GM12878 (cell line): Measurements from ENCODE around the gene ZNF354B. TPM values are rescaled to one million over a fixed set of nuclear protein-coding genes. Genes with fewer than 3 reads are reported as not detected.

Source experiments
- ATAC-seq: fragments of 200-7000 bp; cut with Tn5 transposase; 3 replicates; pipeline ENCODE4 v1.9.1; 2020; ENCODE audit warnings: mild to moderate bottlenecking, moderate library complexity
- BruUV-seq: library from RNA; stranded (reverse); fragments of 400-500 nt; replicated peaks from 2 replicates; lab custom pipeline; 2021; lab: Mats Ljungman, UMichigan
- CTCF ChIA-PET: fragments of 300-600 bp; sonication (Branson Sonifier 250); formaldehyde crosslinking; extraction: SDS; loops from one replicate; lab custom pipeline; 2021; ENCODE audit warnings: inconsistent platforms; lab: Yijun Ruan, JAX
- POLR2A ChIA-PET: fragments of 350-600 bp; formaldehyde crosslinking; extraction: SDS; loops from one replicate; lab custom pipeline; 2021; ENCODE audit warnings: inconsistent platforms; lab: Charles Lee
- RAD21 ChIA-PET: fragments of 300-600 bp; sonication (Branson Sonifier 250); formaldehyde crosslinking; loops from one replicate; lab custom pipeline; 2023; ENCODE audit warnings: antibody characterized with exemption; ENCODE audit not compliant: unreplicated experiment; lab: Charles Lee
- SMC1A ChIA-PET: fragments of 300-600 bp; sonication (Branson Sonifier 250); formaldehyde crosslinking; loops from one replicate; lab custom pipeline; 2023; ENCODE audit not compliant: unreplicated experiment, uncharacterized antibody; lab: Charles Lee
- DNase-seq: peaks from one replicate; pipeline ENCODE4 v3.0.0-alpha.2; 2011; ENCODE audit warnings: low read depth, low spot score
- FAIRE-seq: peaks from 3 replicates; lab custom pipeline; 2011; peaks lifted over from hg19 to GRCh38; lab: Jason Lieb, UNC
- H2AFZ ChIP-seq: 2 replicates; pipeline ENCODE4 v1.6.0; 2011; ENCODE audit warnings: low read depth, low read length, control low read depth; ENCODE audit not compliant: control insufficient read depth
- H3K27ac ChIP-seq: 2 replicates; pipeline ENCODE4 v1.5.1; 2011; ENCODE audit warnings: control low read depth; ENCODE audit not compliant: control insufficient read depth, insufficient read depth
- H3K27me3 ChIP-seq, 2 experiments: replicated peaks in 1 of 2; 2 replicates each; pipeline versions ENCODE4 v1.6.0 to v1.6.1; 2011; ENCODE audit warnings: low read length in 1 of 2; ENCODE audit not compliant: control insufficient read depth in 2 of 2, insufficient read depth in 2 of 2
- H3K36me3 ChIP-seq, 2 experiments: 2 replicates each; pipeline ENCODE4 v1.5.1; 2011; ENCODE audit warnings: low read length in 1 of 2; ENCODE audit not compliant: control insufficient read depth in 2 of 2, insufficient read depth in 2 of 2
- H3K4me1 ChIP-seq: 2 replicates; pipeline ENCODE4 v1.6.1; 2011; ENCODE audit warnings: mild to moderate bottlenecking, low read length, moderate library complexity, mixed read lengths; ENCODE audit not compliant: control insufficient read depth, insufficient read depth
- H3K4me2 ChIP-seq: 2 replicates; pipeline ENCODE4 v1.6.0; 2011; ENCODE audit warnings: control low read depth; ENCODE audit not compliant: control insufficient read depth, insufficient read depth
- H3K4me3 ChIP-seq: fragments of 200-600 bp; sonication (generic); 2 replicates; pipeline ENCODE4 v1.5.1; 2016
- H3K79me2 ChIP-seq: 2 replicates; pipeline ENCODE4 v1.6.0; 2011; ENCODE audit warnings: low read length; ENCODE audit not compliant: control insufficient read depth, insufficient read depth
- H3K9ac ChIP-seq: 2 replicates; pipeline ENCODE4 v1.8.0; 2011; ENCODE audit warnings: low read length, control low read depth, mixed read lengths; ENCODE audit not compliant: control insufficient read depth, insufficient read depth
- H3K9me3 ChIP-seq: replicated peaks from 3 replicates; pipeline ENCODE4 v1.5.1; 2011; ENCODE audit warnings: mild to moderate bottlenecking, low read length; ENCODE audit not compliant: control insufficient read depth, insufficient read depth
- H4K20me1 ChIP-seq: 2 replicates; pipeline ENCODE4 v1.6.0; 2011; ENCODE audit not compliant: control insufficient read depth, insufficient read depth
- CEBPZ ChIP-seq: fragments of 150-350 bp; IDR thresholded peaks from 2 replicates; pipeline ENCODE4 v1.6.1; 2016; ENCODE audit warnings: low read depth, low read length
- IKZF1 ChIP-seq: fragments of 450-650 bp; conservative IDR thresholded peaks from 2 replicates; pipeline ENCODE4 v1.6.1; 2017; ENCODE audit warnings: antibody characterized with exemption, mild to moderate bottlenecking
- MTA2 ChIP-seq: fragments of 450-650 bp; IDR thresholded peaks from 2 replicates; pipeline ENCODE4 v1.6.1; 2016; ENCODE audit warnings: low read depth, mild to moderate bottlenecking, moderate library complexity
- RAD21 ChIP-seq: IDR thresholded peaks from 2 replicates; pipeline ENCODE4 v1.6.1; 2011; ENCODE audit warnings: mild to moderate bottlenecking, low read depth, low read length, moderate library complexity; ENCODE audit not compliant: insufficient read depth
- RUNX3 ChIP-seq: IDR thresholded peaks from 2 replicates; pipeline ENCODE4 v1.6.1; 2012; ENCODE audit warnings: low read length, inconsistent platforms
- STAT1 ChIP-seq: fragments of 450-650 bp; conservative IDR thresholded peaks from 2 replicates; pipeline ENCODE4 v1.6.1; 2014; ENCODE audit warnings: antibody characterized with exemption, mild to moderate bottlenecking
- SUPT20H ChIP-seq: IDR thresholded peaks from 2 replicates; pipeline ENCODE4 v1.6.1; 2011; ENCODE audit warnings: low read depth, mild to moderate bottlenecking, low read length, moderate library complexity, borderline replicate concordance; ENCODE audit not compliant: control insufficient read depth
- USF2 ChIP-seq: IDR thresholded peaks from 2 replicates; pipeline ENCODE4 v1.6.1; 2011; ENCODE audit warnings: low read depth, low read length, improper control_type of control experiment, borderline replicate concordance
- ZNF592 ChIP-seq: fragments of 450-650 bp; IDR thresholded peaks from 2 replicates; pipeline ENCODE4 v1.6.1; 2017; ENCODE audit warnings: mild to moderate bottlenecking, moderate library complexity
- WGBS: methylation state at CpG from one replicate; pipeline ENCODE4 v1.1.6; 2016; ENCODE audit warnings: low lambda C conversion rate; ENCODE audit not compliant: insufficient replicate concordance, insufficient coverage; ENCODE audit errors: missing lambda C conversion rate; 5-methylcytosine and 5-hydroxymethylcytosine counted together
- in situ Hi-C: fragments of 300-500 bp; cut with MboI; formaldehyde crosslinking; loops from 9 replicates; pipeline ENCODE4 v1.14.3; 2018; ENCODE audit warnings: mixed read lengths
- intact Hi-C: fragments of 100-400 bp; cut with micrococcal nuclease; formaldehyde crosslinking; loops from one replicate; pipeline ENCODE4 v1.14.2; 2022; ENCODE audit not compliant: unreplicated experiment
- polyA plus RNA-seq, 11 experiments: library from polyadenylated mRNA; depleted of rRNA in 4 of 11; unstranded in 6 of 11; stranded (reverse) in 5 of 11; fragments of >200 nt; fragmentation: Nextera tagmentation in 4 of 11; fragmentation: Illumina TruSeq in 1 of 11; extraction: Ambion mirVana in 4 of 11; extraction: Trizol in 1 of 11; gene quantifications; 1 replicate in 1 of 11; 2 replicates in 10 of 11; pipeline versions ENCODE4 v1.2.1 to v1.2.3, GENCODE V29; 2011 to 2016; ENCODE audit warnings: inconsistent platforms in 2 of 11, missing spikeins in 2 of 11, low read depth in 1 of 11
- total RNA-seq, 4 experiments: library from RNA; depleted of rRNA in 3 of 4; stranded (reverse); fragments of >200 nt in 3 of 4; fragmentation: Illumina TruSeq in 1 of 4; extraction: Trizol in 1 of 4; gene quantifications; 2 replicates each; pipeline versions ENCODE4 v1.2.1 to v1.2.3, GENCODE V29; 2013 to 2021

Gene ZNF354B
- total and polyA plus RNA-seq, 10 of the 15 experiments (the other 5 are each of a cell fraction or from before 2014, with no cell fraction given), result 0.64 to 11.1 (median 4.9) TPM

- BruUV-seq, result no TSS peak
- no peaks in the 10 kb centered on the region for H3K27me3 ChIP-seq
- POLR2A ChIA-PET, result interaction anchor here (0.8 kb wide), 1 partner anchor 9 kb away, joined by 3 read pairs; no protein-coding TSS in a partner anchor
- no peaks in the 10 kb centered on the region for H3K79me2 ChIP-seq
- no peak overlapping the region for H3K9ac ChIP-seq
- FAIRE-seq (no peak), DNase-seq (no peak), ATAC-seq (no peak)
- H3K27ac ChIP-seq, result no peak overlapping the region
- intact Hi-C loops, result no loop called here
- no peaks in the 10 kb centered on the region for H3K4me1 ChIP-seq
- 20% methylated on average over 8 of the region's 8 CpGs for WGBS
- no peaks in the 10 kb centered on the region for H4K20me1 ChIP-seq
- CTCF ChIA-PET, result no interaction called here
- RAD21 ChIA-PET, result no interaction called here
- no peak for TF ChIP-seq SUPT20H
- no peak for TF ChIP-seq RAD21
- TF ChIP-seq USF2, result no peak
- TF ChIP-seq MTA2, result no peak
- TF ChIP-seq STAT1, result no peak
- TF ChIP-seq CEBPZ, result no peak
- TF ChIP-seq IKZF1, result 0 out of 2 replicates have a peak, but pooled peaks have one; percentile 28
- TF ChIP-seq RUNX3, result no peak
- TF ChIP-seq ZNF592, result no peak
- in situ Hi-C loops, result no loop called here
- no peak overlapping the region for H2AFZ ChIP-seq
- H3K9me3 ChIP-seq, result no peaks in the 10 kb centered on the region; the same call in 2 of the 3 replicates
- H3K36me3 ChIP-seq, result no peaks in the 10 kb centered on the region
- no peak overlapping the region for H3K4me3 ChIP-seq
- H3K4me2 ChIP-seq, result no peak overlapping the region
- SMC1A ChIA-PET, result interaction anchor here (1.6 kb wide), 1 partner anchor 87 kb away, joined by 4 read pairs; the partner anchor contains the start of gene ZNF354A
These were observed 42.2 kb upstream of the ZNF354B start for GRCh38 chr5:178817506-178817905.
